OCI-LY3 (cell line): ENCODE data around the gene LRTM2.

Source experiments
- H2AFZ ChIP-seq: fragments of 200-600, 300-600 bp; shearing (Covaris generic); 2 replicates; pipeline ENCODE4 v1.6.0; 2014; ENCODE audit warnings: antibody characterized with exemption, low read depth, low read length
- H3K27ac ChIP-seq: fragments of 200-600, 300-600 bp; sonication (generic); 2 replicates; pipeline ENCODE4 v1.5.1; 2014; ENCODE audit warnings: mild to moderate bottlenecking, low read length, moderate library complexity, mixed read lengths
- H3K27me3 ChIP-seq: fragments of 200-600, 300-600 bp; sonication (generic); 2 replicates; pipeline ENCODE4 v1.6.1; 2014; ENCODE audit warnings: low read depth, low read length, mixed read lengths
- H3K36me3 ChIP-seq: fragments of 200-600, 300-600 bp; sonication (generic); replicated peaks from 2 replicates; pipeline ENCODE3; 2014; ENCODE audit warnings: low read depth, low read length, mixed read lengths
- H3K4me1 ChIP-seq: fragments of 300-600, 200-600 bp; sonication (generic); 2 replicates; pipeline ENCODE4 v1.6.1; 2014; ENCODE audit warnings: low read length, mixed read lengths
- H3K4me2 ChIP-seq: fragments of 200-600, 300-600 bp; sonication (generic); 2 replicates; pipeline ENCODE4 v1.6.1; 2014; ENCODE audit warnings: low read length, mixed read lengths
- H3K4me3 ChIP-seq: fragments of 300-600, 200-600 bp; sonication (generic); 2 replicates; pipeline ENCODE4 v1.5.1; 2014; ENCODE audit warnings: antibody characterized with exemption, mild to moderate bottlenecking, low read length, moderate library complexity
- H3K79me2 ChIP-seq: fragments of 300-600, 200-600 bp; shearing (Covaris generic); 2 replicates; pipeline ENCODE4 v1.6.1; 2014; ENCODE audit warnings: mild to moderate bottlenecking, low read length, mixed read lengths
- H3K9ac ChIP-seq: fragments of 300-600, 200-600 bp; shearing (Covaris generic); 2 replicates; pipeline ENCODE4 v1.6.0; 2014; ENCODE audit warnings: mild to moderate bottlenecking, low read length, moderate library complexity
- H3K9me3 ChIP-seq: fragments of 200-600, 300-600 bp; shearing (Covaris generic); 2 replicates; pipeline ENCODE4 v1.6.1; 2014; ENCODE audit warnings: low read length, mixed read lengths; ENCODE audit not compliant: insufficient read depth
- H4K20me1 ChIP-seq: fragments of 200-600, 300-600 bp; sonication (generic); 2 replicates; pipeline ENCODE4 v1.6.1; 2016; ENCODE audit warnings: low read length, mixed read lengths; ENCODE audit not compliant: insufficient read depth
- CTCF ChIP-seq: fragments of 200-600, 300-600 bp; sonication (generic); IDR thresholded peaks from 2 replicates; pipeline ENCODE4 v1.5.1; 2014; ENCODE audit warnings: antibody characterized with exemption, low read length, low read depth
- EZH2phosphoT487 ChIP-seq: fragments of 200-600 bp; shearing (Covaris generic); IDR thresholded peaks from 2 replicates; pipeline ENCODE4 v1.6.1; 2018; ENCODE audit warnings: antibody characterized with exemption, mixed run types, low read depth

LRTM2 gene

GRCh38 chr12:1878695-1879094 is 58.3 kb downstream of the LRTM2 start:
- Histone ChIP-seq H3K4me3 (no peak overlapping the region), H3K4me1 (peaks cover 15% of the 10 kb centered on the region), H3K27me3 (peaks cover 19% of the 10 kb centered on the region), H3K79me2 (no peaks in the 10 kb centered on the region), H3K9me3 (no peaks in the 10 kb centered on the region), H3K9ac (no peak overlapping the region), H3K4me2 (no peak overlapping the region), H3K36me3 (no peaks in the 10 kb centered on the region), H3K27ac (no peak overlapping the region), H2AFZ (no peak overlapping the region), H4K20me1 (no peaks in the 10 kb centered on the region)
- TF ChIP-seq EZH2phosphoT487, result no peak
- TF ChIP-seq CTCF, result no peak

- Histone ChIP-seq H4K20me1 (no peaks in the 10 kb centered on the region), H3K36me3 (no peaks in the 10 kb centered on the region), H2AFZ (no peak overlapping the region), H3K4me2 (no peak overlapping the region), H3K27me3 (peaks cover 19% of the 10 kb centered on the region), H3K27ac (no peak overlapping the region), H3K9ac (no peak overlapping the region), H3K9me3 (no peaks in the 10 kb centered on the region), H3K79me2 (no peaks in the 10 kb centered on the region), H3K4me3 (no peak overlapping the region), H3K4me1 (peaks cover 15% of the 10 kb centered on the region)
- TF ChIP-seq CTCF (no peak), EZH2phosphoT487 (no peak)
Measured at GRCh38 chr12:1879633-1880032, 59.3 kb downstream of the LRTM2 start.

- Histone ChIP-seq H3K27me3 (peaks cover 16% of the 10 kb centered on the region), H3K27ac (no peak overlapping the region), H3K4me3 (no peak overlapping the region), H2AFZ (no peak overlapping the region), H3K9ac (no peak overlapping the region), H4K20me1 (no peaks in the 10 kb centered on the region), H3K79me2 (no peaks in the 10 kb centered on the region), H3K4me2 (no peak overlapping the region), H3K4me1 (peaks cover 15% of the 10 kb centered on the region), H3K36me3 (no peaks in the 10 kb centered on the region), H3K9me3 (no peaks in the 10 kb centered on the region)
- TF ChIP-seq EZH2phosphoT487 (no peak), CTCF (no peak)
Measured at GRCh38 chr12:1880153-1880845, 59.9 kb downstream of the LRTM2 start.

GRCh38 chr12:1880876-1881275 is 60.5 kb downstream of the LRTM2 start:
- peaks cover 15% of the 10 kb centered on the region for H3K4me1 ChIP-seq
- H4K20me1 ChIP-seq, result no peaks in the 10 kb centered on the region
- H3K27me3 ChIP-seq, result peaks cover 10% of the 10 kb centered on the region
- H3K4me3 ChIP-seq, result no peak overlapping the region
- no peak for TF ChIP-seq CTCF
- TF ChIP-seq EZH2phosphoT487, result no peak
- no peak overlapping the region for H3K9ac ChIP-seq
- H3K4me2 ChIP-seq, result no peak overlapping the region
- no peak overlapping the region for H2AFZ ChIP-seq
- no peaks in the 10 kb centered on the region for H3K79me2 ChIP-seq
- H3K36me3 ChIP-seq, result no peaks in the 10 kb centered on the region
- no peak overlapping the region for H3K27ac ChIP-seq
- H3K9me3 ChIP-seq, result no peaks in the 10 kb centered on the region
